ENCODE measurements around the gene BTBD17. TPM values are rescaled to one million over a fixed set of nuclear protein-coding genes. Genes with fewer than 3 reads are reported as not detected.

The BTBD17 gene
- polyA plus RNA-seq, 3 donors, result not detected

- Mint-ChIP-seq H3K4me3 (no peak overlapping the region), H3K4me1 (peaks cover 30% of the 10 kb centered on the region), H3K27me3 (ENCODE audit: low read depth in 3 of 3) (peaks cover 2 to 12% (median 11%) of the 10 kb centered on the region in 3 donors), H3K27ac (no peak overlapping the region), H3K9me3 (peaks cover 3 to 14% (median 9%) of the 10 kb centered on the region in 7 donors), H3K36me3 (peaks cover 0 to 4% of the 10 kb centered on the region in 2 donors)
- Histone ChIP-seq H3K27ac (ENCODE audit: low read depth in 1 of 2, low read length in 2 of 2) (no peak overlapping the region), H3K27me3 (ENCODE audit: control insufficient read depth in 2 of 2, insufficient read depth in 2 of 2, low read length in 2 of 2) (no peaks in the 10 kb centered on the region), H3K9ac (ENCODE audit: insufficient read depth, low read length, poor library complexity, severe bottlenecking) (no peak overlapping the region), H3K36me3 (replicated peaks in 1 of 2; ENCODE audit: control insufficient read depth in 1 of 2, insufficient read depth in 2 of 2, low read length in 2 of 2) (no peaks in the 10 kb centered on the region), H3K9me3 (replicated peaks in 1 of 2; ENCODE audit: control insufficient read depth in 1 of 2, insufficient read depth in 1 of 2, low read length in 2 of 2) (peaks cover 0 to 11% of the 10 kb centered on the region in 2 donors), H3K4me2 (replicated peaks; ENCODE audit: extremely low read depth, low read length, poor library complexity, severe bottlenecking) (no peak overlapping the region), H3K4me3 (replicated peaks in 1 of 3; ENCODE audit: low read depth in 2 of 3, low read length in 3 of 3) (no peak overlapping the region), H3K4me1 (ENCODE audit: control insufficient read depth in 1 of 2, insufficient read depth in 2 of 2, low read length in 2 of 2) (peaks cover 10 to 21% of the 10 kb centered on the region in 2 donors), H3K79me2 (ENCODE audit: insufficient read depth, low read length) (no peaks in the 10 kb centered on the region), H4K20me1 (ENCODE audit: insufficient read depth, low read length) (no peaks in the 10 kb centered on the region), H2AFZ (ENCODE audit: insufficient read depth, low read depth, low read length, poor library complexity, severe bottlenecking) (no peak overlapping the region)
- no peak for DNase-seq
- intact Hi-C loops (cut with micrococcal nuclease), result no loop called here
- WGBS (ENCODE audit: insufficient coverage), result 79% methylated on average over 2 of the region's 5 CpGs
- TF ChIP-seq, protein P1, sequence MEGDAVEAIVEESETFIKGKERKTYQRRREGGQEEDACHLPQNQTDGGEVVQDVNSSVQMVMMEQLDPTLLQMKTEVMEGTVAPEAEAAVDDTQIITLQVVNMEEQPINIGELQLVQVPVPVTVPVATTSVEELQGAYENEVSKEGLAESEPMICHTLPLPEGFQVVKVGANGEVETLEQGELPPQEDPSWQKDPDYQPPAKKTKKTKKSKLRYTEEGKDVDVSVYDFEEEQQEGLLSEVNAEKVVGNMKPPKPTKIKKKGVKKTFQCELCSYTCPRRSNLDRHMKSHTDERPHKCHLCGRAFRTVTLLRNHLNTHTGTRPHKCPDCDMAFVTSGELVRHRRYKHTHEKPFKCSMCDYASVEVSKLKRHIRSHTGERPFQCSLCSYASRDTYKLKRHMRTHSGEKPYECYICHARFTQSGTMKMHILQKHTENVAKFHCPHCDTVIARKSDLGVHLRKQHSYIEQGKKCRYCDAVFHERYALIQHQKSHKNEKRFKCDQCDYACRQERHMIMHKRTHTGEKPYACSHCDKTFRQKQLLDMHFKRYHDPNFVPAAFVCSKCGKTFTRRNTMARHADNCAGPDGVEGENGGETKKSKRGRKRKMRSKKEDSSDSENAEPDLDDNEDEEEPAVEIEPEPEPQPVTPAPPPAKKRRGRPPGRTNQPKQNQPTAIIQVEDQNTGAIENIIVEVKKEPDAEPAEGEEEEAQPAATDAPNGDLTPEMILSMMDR (IDR thresholded peaks at IDR 0.05), result no peak
Observed at GRCh38 chr17:74392848-74393247, 31.2 kb upstream of the BTBD17 start.

DNA sequence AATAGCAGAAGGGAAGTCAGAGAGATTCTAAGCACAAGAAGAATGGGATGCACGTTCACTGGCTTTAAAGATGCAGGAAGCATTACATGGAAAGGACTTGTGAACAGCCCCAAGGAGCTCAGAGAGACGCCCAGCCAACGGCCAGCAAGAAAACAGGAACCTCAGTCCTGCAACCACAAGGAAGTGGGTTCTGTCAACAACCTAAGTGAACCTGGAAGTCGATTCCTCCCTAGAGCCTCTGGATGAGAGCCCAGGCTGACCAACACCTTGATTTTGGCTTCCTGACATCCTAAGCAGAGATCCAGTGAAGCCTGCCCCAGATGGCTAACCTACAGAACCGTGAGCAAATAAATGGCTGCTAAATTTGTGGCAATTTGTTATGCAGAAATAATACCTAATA, 30.1 kb upstream of the BTBD17 start:
- no peaks in the 10 kb centered on the region for H4K20me1 ChIP-seq (ENCODE audit: insufficient read depth, low read length)
- Mint-ChIP-seq H3K4me1 (peaks cover 30% of the 10 kb centered on the region), H3K36me3 (peaks cover 0 to 4% of the 10 kb centered on the region in 2 donors), H3K27ac (peak overlapping the region in 1 of 7 donors; percentile 54), H3K27me3 (ENCODE audit: low read depth in 3 of 3) (peaks cover 4 to 11% (median 11%) of the 10 kb centered on the region in 3 donors), H3K9me3 (peaks cover 3 to 14% (median 9%) of the 10 kb centered on the region in 7 donors), H3K4me3 (no peak overlapping the region)
- no peaks in the 10 kb centered on the region for H3K27me3 ChIP-seq (ENCODE audit: control insufficient read depth in 2 of 2, insufficient read depth in 2 of 2, low read length in 2 of 2)
- TF ChIP-seq, protein P1 (IDR thresholded peaks at IDR 0.05), result no peak
- H3K79me2 ChIP-seq (ENCODE audit: insufficient read depth, low read length), result no peaks in the 10 kb centered on the region
- H3K9ac ChIP-seq (ENCODE audit: insufficient read depth, low read length, poor library complexity, severe bottlenecking), result no peak overlapping the region
- no peak overlapping the region for H3K27ac ChIP-seq (ENCODE audit: low read depth in 1 of 2, low read length in 2 of 2)
- DNase-seq, result peak; percentile 42 to 51 (median 47)
- peaks cover 10 to 22% of the 10 kb centered on the region in 2 donors for H3K4me1 ChIP-seq (ENCODE audit: control insufficient read depth in 1 of 2, insufficient read depth in 2 of 2, low read length in 2 of 2)
- 0% methylated on average over 4 of the region's 5 CpGs for WGBS (ENCODE audit: insufficient coverage)
- H3K4me3 ChIP-seq (replicated peaks in 1 of 3; ENCODE audit: low read depth in 2 of 3, low read length in 3 of 3), result no peak overlapping the region
- no peak overlapping the region for H2AFZ ChIP-seq (ENCODE audit: insufficient read depth, low read depth, low read length, poor library complexity, severe bottlenecking)
- no peaks in the 10 kb centered on the region for H3K36me3 ChIP-seq (replicated peaks in 1 of 2; ENCODE audit: control insufficient read depth in 1 of 2, insufficient read depth in 2 of 2, low read length in 2 of 2)
- peaks cover 0 to 11% of the 10 kb centered on the region in 2 donors for H3K9me3 ChIP-seq (replicated peaks in 1 of 2; ENCODE audit: control insufficient read depth in 1 of 2, insufficient read depth in 1 of 2, low read length in 2 of 2)
- H3K4me2 ChIP-seq (replicated peaks; ENCODE audit: extremely low read depth, low read length, poor library complexity, severe bottlenecking), result no peak overlapping the region
- intact Hi-C loops (cut with micrococcal nuclease), result no loop called here

All from CD14-positive monocyte (primary cell).